H1 (cell line): Measurements from ENCODE around the gene MYOT. TPM values are rescaled to one million over a fixed set of nuclear protein-coding genes. Genes with fewer than 3 reads are reported as not detected.

ENCODE experiments used
- CHD1 ChIP-seq: IDR thresholded peaks from 2 replicates; pipeline ENCODE4 v1.6.1; 2012; ENCODE audit warnings: low read depth, low read length, improper control_type of control experiment
- CTBP2 ChIP-seq: IDR thresholded peaks from 2 replicates; pipeline ENCODE4 v1.7.0; 2011; ENCODE audit warnings: borderline replicate concordance, mild to moderate bottlenecking, moderate library complexity, mixed read lengths, low read length; ENCODE audit not compliant: insufficient read depth, insufficient read length
- GABPA ChIP-seq: IDR thresholded peaks from 2 replicates; pipeline ENCODE4 v1.6.1; 2011; ENCODE audit warnings: mild to moderate bottlenecking, low read length, moderate library complexity, borderline replicate concordance; ENCODE audit not compliant: insufficient read depth
- HDAC2 ChIP-seq, 2 experiments: fragments of 300-600 bp in 1 of 2; sonication (generic) in 1 of 2; IDR thresholded peaks; 2 replicates each; pipeline ENCODE4 v1.6.1; 2011 to 2012; ENCODE audit warnings: low read depth in 2 of 2, low read length in 2 of 2, mild to moderate bottlenecking in 2 of 2, moderate library complexity in 2 of 2, borderline replicate concordance in 1 of 2, inconsistent platforms in 1 of 2
- KDM1A ChIP-seq: fragments of 200-600, 300-600 bp; sonication (generic); IDR thresholded peaks from 2 replicates; pipeline ENCODE4 v1.7.1; 2016; ENCODE audit warnings: mild to moderate bottlenecking, low read length, borderline replicate concordance
- NANOG ChIP-seq: IDR thresholded peaks from 2 replicates; pipeline ENCODE4 v1.6.1; 2011; ENCODE audit warnings: low read length, low read depth, mild to moderate bottlenecking, inconsistent platforms; ENCODE audit not compliant: insufficient read depth, poor library complexity, severe bottlenecking
- PHF8 ChIP-seq: fragments of 200-600 bp; sonication (generic); conservative IDR thresholded peaks from 2 replicates; pipeline ENCODE4 v1.7.1; 2012; ENCODE audit warnings: low read depth, mild to moderate bottlenecking, inconsistent platforms, low read length, moderate library complexity
- TAF7 ChIP-seq: optimal IDR thresholded peaks from 2 replicates; pipeline ENCODE3; 2011; ENCODE audit warnings: low read depth, mild to moderate bottlenecking, inconsistent platforms, low read length, moderate library complexity, borderline replicate concordance
- TCF12 ChIP-seq: IDR thresholded peaks from 2 replicates; pipeline ENCODE4 v1.6.1; 2011; ENCODE audit warnings: low read depth, mild to moderate bottlenecking, low read length
- USF2 ChIP-seq: IDR thresholded peaks from 2 replicates; pipeline ENCODE4 v1.6.1; 2011; ENCODE audit warnings: low read length, improper control_type of control experiment
- YY1 ChIP-seq: IDR thresholded peaks from 2 replicates; pipeline ENCODE4 v1.6.1; 2011; ENCODE audit warnings: low read depth, mild to moderate bottlenecking, low read length
- polyA plus RNA-seq, 7 experiments: library from polyadenylated mRNA; depleted of rRNA in 3 of 7; stranded (reverse) in 5 of 7; unstranded in 2 of 7; fragments of >200 nt in 5 of 7; fragments of 200-250 nt in 2 of 7; gene quantifications; 1 replicate in 5 of 7; 2 replicates in 1 of 7; 4 replicates in 1 of 7; pipeline versions ENCODE4 v1.2.1 to v1.2.3, GENCODE V29; 2011 to 2013; ENCODE audit warnings: missing spikeins in 2 of 7, mixed read lengths in 2 of 7
- total RNA-seq: library from RNA; stranded (reverse); fragmentation: NEBNext Ultra II Directional; extraction: Animal tissue kit (Norgen Biotek cat#: 25700); gene quantifications from 2 replicates; pipeline ENCODE4 v1.2.1, GENCODE V29; 2021

The MYOT gene
- total and polyA plus RNA-seq, 2 of the 8 experiments (the other 6 are each of a cell fraction or from before 2014, with no cell fraction given), result not detected

- TF ChIP-seq CHD1 (no peak), GABPA (no peak), YY1 (no peak), PHF8 (no peak), TCF12 (no peak), TAF7 (no peak), HDAC2 (IDR thresholded peaks at IDR 0.05; ENCODE audit: borderline replicate concordance in 1 of 2, low read depth in 2 of 2, low read length in 2 of 2) (no peak), NANOG (no peak), CTBP2 (no peak), USF2 (no peak), KDM1A (no peak)
These were observed at the start of gene MYOT (continued) for GRCh38 chr5:137867664-137868063.
